ENCODE data around the gene AGAP3.

GRCh38 chr7:151063212-151063561 lies 23.1 kb upstream of the AGAP3 start:
- TF ChIP-seq POLR2A (IDR thresholded peaks at IDR 0.05), result no peak
- TF ChIP-seq, protein P1, sequence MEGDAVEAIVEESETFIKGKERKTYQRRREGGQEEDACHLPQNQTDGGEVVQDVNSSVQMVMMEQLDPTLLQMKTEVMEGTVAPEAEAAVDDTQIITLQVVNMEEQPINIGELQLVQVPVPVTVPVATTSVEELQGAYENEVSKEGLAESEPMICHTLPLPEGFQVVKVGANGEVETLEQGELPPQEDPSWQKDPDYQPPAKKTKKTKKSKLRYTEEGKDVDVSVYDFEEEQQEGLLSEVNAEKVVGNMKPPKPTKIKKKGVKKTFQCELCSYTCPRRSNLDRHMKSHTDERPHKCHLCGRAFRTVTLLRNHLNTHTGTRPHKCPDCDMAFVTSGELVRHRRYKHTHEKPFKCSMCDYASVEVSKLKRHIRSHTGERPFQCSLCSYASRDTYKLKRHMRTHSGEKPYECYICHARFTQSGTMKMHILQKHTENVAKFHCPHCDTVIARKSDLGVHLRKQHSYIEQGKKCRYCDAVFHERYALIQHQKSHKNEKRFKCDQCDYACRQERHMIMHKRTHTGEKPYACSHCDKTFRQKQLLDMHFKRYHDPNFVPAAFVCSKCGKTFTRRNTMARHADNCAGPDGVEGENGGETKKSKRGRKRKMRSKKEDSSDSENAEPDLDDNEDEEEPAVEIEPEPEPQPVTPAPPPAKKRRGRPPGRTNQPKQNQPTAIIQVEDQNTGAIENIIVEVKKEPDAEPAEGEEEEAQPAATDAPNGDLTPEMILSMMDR (IDR thresholded peaks at IDR 0.05), result no peak
- no peak for TF ChIP-seq EP300 (IDR thresholded peaks at IDR 0.05)

Measured in ovary (tissue), 3 donors.